Inflammatory macrophage treated with lipopolysaccharide for 1 hour (primary cell): Measurements from ENCODE around the gene CREBZF.
A peak's percentile ranks its signal among the peaks of the same experiment; 100 is the strongest.

Experiments
- DNase-seq, 2 donors: peaks; one replicate each; pipeline ENCODE4 v3.0.0-alpha.2; 2020 to 2022

CREBZF gene, protein sequence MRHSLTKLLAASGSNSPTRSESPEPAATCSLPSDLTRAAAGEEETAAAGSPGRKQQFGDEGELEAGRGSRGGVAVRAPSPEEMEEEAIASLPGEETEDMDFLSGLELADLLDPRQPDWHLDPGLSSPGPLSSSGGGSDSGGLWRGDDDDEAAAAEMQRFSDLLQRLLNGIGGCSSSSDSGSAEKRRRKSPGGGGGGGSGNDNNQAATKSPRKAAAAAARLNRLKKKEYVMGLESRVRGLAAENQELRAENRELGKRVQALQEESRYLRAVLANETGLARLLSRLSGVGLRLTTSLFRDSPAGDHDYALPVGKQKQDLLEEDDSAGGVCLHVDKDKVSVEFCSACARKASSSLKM

DNA sequence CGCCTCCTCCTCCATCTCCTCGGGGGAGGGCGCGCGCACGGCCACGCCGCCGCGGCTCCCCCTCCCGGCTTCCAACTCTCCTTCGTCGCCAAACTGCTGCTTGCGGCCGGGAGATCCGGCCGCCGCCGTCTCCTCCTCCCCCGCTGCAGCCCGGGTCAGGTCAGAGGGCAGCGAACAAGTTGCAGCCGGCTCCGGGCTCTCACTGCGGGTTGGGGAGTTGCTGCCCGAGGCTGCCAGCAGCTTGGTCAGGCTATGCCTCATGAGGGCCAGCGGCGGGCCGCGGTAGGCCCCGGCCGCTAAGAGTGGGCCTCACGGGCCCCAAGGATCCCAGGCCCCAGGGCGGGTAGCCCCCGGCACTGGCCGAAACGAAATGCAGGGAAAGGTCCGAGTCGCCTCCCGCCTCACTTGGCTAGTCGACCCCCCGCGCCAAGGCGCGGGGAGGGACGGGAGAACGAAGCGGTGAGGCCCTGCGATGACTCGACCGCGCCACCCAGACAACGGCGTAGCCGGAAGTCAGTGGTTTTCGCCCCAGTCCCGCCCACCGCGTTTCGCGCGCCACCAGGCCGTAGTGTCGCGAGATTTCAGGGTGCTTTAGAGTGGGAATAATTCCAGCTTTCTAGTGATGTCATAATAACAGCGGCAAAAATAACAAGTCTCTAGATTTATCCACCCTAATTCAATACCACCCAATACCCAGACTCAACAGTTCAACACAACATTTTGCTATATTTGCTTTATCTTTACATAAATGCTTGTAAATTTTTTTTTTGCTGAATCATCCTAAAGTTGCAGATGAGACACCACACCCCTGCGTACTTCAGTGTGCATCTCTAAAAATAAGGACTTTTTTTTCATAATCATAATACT is at the start of gene CREBZF:
CREBZF (minus strand) TSS at position 515 of the 867 bp plus-strand sequence; CDS start at position 261, 254 bp downstream.
- peak; percentile 95 to 98 for DNase-seq

DNA sequence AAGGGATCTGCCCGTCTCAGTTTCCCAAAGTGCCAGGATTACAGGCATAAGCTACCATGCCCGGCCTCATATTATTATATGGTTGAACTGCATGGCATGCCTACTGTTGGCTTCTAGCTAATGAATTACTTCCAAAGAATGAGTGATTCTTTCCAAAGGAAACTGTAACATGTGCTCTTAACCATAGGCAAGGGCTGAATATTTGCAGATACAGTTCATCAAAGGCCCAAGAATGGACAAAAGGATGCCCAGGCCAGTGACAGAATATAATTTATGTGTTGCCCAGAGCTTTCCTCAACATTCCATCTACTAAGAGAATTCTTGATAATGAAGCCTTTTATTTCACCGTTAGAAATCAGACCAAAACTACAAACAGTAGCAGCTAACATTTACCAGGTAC is 48.0 kb upstream of the CREBZF start:
- no peak for DNase-seq

DNA sequence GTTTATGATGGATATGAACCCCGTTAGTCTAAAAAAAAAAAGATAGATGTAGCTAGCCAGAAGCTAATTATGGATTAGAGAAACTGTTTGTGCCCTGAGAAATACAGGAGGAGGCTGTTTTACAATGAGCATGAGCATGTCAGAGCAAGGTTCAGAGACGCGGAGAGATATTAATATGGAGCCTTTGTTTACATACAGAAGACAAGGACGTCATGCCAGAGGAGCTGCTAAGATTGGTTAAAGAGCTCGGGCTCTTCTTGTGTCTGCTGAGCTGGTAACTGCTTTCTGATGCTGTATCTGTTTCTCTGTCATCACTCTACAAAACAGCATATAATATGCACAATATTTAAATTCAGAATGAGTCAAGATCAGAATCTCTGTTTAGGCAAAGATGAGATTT is 46.0 kb upstream of the CREBZF start:
- DNase-seq: no peak

DNA sequence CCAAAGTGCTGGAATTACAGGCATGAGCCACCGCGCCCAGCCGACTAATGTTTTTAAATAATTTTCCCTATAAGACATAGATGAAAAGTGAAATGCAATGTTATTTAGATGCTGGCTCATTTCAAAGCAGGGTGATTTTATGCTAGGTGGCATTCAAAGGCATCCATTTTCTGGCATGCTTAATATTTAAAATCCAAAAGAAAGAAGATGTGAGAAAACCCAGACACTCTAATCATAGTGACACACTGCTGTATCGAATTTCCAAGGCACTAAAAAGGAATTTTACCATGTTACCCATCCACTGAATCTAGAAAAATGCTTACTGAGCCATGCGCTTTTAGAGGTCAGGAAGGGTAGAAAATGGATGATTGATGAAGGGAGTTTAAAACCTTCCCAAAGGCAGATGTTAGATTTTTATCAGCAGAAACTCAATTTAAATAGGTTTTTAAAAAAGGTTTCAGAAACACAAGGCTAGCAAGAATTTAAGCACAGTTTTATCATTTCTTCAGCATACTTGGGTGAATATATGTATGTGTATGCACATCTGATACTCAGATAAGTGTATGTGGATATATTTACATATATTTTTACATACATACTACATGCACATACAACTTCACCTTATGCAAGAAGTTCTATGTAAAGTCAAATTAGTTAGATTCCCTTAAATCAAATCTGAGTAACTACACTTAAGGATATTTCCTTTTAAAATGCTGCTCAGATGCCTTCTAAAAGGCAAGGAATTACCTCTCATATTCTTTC is 45.2 kb upstream of the CREBZF start:
- no peak for DNase-seq

DNA sequence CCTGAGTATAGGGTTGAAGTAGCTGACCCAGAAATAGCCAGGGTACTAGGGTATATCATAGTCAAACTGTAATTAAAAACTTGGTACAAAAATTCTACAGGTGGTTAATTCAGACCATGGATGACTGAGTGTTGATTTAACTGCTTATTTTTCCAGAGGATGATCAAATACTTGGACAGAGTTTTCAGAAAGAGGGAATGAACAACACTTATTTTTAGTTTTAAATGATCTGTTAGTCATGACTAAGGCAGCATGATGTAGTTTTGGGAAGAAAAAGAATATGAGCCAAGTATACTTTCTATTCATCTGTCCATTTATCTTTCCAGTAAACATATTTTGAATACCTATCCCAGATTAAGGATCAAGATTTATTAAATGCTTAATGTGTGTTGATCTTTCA is 40.9 kb upstream of the CREBZF start:
- DNase-seq: no peak

DNA sequence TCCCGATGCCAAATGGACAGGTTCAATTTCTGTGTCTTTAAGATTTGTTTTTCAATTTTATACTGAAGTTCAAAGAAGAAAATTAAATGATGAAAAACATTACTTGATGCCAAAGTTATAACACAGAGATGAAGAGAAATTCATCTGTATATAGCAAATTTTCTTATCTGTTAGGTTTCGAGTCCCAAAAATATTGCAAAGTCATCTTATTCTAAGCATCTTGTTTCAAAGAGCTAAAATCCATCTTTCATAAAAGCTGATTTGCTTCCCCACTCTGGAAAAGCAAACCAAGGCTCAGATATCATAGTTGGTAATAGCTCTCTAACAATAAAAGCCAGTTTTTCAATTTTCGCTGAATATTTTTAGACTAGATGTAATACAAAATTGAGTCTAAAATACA is 40.0 kb upstream of the CREBZF start:
- no peak for DNase-seq

DNA sequence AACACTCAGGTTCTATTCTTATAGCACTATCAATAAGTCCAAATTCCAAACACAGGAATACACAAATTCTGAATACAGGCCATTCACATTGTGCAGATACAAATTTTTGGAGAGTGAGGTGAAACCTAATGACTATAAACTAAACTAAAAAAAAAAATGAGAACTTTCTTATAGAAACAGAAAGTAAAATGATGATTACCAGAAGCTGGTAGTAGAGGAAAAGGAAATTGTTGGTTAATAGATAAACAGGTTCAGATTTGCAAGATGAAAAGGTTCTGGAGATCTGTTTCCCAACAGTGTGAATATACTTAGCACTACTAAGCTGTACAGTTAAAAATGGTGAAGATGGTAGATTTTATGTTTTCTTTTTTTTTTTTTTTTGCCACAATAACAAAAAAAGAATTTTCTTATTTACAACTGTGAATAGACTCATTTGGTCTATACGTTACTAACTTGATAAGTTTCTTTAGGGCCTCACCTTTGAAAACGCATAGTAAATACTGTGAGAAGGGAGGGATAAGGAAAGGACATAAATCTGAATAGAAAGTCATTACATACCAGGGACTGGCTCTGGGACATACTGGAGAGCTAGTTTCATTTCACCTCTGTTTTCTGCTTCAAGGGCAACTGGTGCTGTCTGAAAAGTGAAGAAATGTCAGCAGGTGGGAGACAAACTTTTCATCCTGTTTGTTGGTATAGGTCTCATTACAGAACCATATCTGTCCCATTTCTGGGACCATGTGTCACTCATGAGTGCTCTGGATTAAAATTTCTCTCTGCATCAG is 35.2 kb upstream of the CREBZF start:
- DNase-seq: no peak

DNA sequence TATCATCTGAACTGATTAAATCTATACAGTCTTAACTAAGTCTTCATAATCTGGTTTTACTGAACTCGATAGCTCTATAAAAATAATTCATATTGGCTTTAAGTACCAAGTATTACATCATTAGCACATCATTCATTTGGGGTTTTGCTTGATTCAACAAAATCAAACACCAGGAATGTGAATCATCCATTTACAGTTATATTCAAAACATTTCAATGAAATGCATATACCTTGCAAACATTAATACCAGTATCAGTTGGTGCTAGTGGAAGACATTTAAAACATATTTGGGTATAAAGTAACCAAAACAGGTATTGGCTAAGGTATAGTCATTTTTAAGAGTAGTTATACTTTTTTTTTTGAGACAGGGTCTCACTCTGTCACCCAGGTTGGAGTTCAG is 33.3 kb upstream of the CREBZF start:
- DNase-seq: no peak

DNA sequence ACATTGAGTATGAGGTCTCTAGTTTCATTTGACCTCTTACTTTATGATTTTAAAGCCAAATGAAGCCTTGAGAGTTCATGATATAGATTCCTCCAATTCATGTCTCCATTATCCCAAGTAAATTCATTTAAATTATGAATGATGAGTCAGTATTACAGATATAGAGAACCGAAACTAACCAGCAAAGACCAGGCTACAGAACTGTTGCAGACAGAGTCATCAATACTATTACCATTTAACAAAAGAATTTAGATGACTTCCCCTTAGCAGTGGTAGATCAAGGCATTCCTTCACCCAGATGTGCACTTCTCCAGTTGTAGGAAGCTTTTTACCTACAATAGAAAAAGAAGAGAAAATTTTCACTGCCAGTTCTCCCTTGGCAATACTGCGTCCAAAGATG is 32.8 kb upstream of the CREBZF start:
- no peak for DNase-seq

DNA sequence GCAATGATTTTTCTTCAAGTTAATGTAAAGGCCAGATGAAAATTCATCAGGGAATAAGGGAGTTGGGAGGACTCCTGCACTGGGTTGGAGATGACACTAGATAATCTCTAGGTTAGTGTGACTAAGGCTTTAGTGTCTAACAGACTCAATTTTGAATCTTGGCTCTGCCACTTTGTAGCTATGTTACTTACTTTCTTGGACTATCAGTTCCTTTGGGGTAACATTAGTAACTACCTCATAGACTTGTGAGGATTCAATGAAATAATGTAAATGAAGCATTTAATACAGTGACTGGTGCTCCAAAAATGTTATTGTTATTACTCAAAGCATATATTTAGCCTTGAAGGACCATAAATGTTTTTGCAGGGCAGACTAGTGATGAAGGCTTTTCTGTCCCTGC is 30.6 kb upstream of the CREBZF start:
- no peak for DNase-seq

DNA sequence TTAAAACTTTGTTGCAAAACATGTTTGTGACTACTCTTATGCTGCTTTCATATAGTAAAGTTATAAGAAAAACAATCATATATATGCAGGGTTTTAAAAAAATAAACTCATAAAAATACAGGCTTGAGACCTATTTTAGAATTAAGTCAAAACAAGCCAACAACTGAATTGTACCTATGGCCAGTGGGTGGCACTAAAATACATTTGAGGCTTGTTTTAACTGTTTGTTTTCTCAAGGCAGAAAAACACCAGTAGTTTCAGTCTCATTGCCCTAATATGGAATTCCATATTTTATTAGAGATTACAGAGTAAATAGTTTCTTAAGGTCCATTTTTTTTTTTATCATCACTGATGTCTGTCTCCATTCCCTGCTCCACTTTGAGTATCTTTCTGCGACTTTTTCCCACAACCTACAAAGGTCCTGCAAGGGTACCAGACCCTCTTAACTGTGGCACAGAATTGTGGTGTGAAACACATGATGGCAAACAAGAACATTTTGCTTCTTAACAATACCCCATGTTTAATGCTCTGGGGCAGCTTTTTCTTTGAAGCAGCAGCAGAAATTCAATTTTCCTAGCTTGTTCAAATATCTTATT is 29.6 kb upstream of the CREBZF start:
- no peak for DNase-seq

DNA sequence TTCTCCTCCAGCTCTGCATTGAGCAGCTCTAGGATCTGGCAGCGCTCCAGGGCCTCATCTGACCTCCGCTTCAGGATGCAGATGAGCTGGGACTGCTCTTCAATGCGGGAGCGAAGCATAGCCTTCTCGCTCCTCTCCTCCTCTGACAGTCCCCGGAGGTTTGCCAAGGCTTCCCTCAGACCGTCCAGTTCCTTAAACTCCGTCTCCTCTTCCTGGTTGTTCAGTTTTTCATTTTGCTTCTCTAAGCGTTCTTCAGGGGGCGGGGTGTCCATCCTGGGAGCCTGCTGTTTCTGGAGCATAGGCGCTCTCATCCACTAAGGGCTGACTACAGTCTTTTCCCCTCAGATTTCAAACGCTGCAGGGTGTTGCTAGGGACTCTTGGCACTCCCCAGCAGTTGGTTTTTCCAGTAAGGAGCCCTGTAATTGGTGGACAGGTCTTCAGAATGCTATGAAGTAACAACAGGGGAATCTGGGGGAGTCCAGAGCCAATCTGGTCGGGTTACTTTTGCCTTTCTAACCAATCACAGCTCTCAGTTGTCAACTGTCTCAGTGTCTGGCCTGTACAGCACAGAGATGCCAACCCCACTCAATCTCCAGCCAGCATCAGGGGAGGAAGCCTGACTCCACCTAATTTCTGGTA is 21.0 kb upstream of the CREBZF start, which contains the start of gene CCDC89:
CCDC89 (minus strand) TSS at position 376 of the 640 bp plus-strand sequence; CDS start at position 311, 65 bp downstream.
- DNase-seq: no peak

DNA sequence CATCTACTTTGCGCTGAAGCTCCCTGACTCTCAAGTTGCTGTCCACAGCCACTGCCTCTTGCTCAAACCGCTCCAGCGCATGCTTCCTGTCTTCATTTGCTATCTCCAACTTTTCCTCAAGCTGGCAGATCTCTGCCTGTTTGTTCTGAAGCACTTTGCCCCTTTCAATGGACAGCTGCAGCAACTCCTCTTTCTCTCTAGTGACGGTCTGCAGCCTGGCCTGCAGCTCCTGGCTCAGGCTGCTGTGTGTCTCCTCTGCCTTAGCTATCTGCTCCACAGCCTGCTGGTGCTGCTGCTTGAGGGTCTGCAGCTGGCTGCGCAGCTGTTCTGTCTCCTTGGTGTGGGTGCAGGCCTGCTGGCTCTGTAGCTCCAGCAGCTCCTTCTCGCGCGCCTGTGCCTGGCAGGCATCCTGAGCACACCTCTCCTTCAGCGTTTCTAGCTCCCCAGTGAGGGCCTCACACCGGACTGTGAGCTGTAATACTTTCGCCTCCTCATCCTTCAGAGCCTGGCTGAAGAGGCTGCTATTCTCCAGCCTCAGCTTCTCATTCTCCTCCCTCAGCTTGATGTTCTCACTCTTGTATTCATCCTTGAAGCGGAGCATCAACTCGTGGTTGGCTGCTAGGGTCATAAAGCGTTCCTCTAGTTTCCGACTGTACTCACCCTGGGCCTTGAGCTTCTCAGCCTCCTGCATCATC is 20.3 kb upstream of the CREBZF start:
- DNase-seq: no peak

DNA sequence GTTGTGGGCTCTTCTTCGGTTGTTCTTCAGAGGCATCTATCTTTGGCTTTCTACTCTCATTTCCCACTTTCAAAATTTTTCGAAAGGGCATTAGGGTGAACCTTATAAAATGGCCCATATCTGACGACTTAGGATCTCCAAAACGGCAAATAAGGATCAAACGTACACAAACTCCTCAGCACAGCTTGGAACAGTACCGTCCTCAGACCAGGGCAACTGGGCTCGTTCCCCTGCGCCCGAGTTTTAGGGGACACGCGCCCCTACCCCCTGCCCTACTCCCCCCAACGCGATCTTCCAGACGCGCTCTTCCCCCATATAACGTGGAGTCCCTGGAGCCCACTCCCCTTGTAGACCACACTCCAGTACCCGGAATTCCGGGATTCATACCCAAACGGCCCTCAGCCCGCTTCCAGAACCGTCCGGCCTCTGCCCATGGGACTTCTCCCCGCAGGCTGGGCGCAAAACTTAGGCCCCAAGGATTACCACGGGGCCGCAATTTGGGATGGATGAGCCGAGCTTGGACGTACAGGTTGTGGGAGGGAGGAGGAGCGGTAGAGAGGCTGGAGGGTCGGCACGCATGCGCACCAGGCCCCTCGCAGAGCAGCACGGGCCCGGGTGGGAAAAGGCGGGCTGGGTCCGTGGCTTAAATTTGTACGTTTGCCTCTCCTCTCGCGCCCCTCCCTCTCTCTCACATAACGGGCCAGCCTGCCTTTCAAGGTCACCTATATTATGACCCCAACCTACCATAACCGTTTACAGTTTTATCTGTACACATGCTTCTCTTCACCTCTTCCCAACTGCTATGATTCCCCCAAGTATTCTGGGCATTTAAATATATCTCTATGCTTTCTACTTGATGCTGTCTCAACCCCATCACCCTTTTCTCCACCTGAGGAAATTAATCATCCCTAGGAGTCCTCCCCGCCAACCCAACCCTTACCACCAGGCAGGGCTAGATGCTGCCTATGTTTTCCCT is 17.7 kb upstream of the CREBZF start:
- DNase-seq: peak in 1 of 2 donors; percentile 4

DNA sequence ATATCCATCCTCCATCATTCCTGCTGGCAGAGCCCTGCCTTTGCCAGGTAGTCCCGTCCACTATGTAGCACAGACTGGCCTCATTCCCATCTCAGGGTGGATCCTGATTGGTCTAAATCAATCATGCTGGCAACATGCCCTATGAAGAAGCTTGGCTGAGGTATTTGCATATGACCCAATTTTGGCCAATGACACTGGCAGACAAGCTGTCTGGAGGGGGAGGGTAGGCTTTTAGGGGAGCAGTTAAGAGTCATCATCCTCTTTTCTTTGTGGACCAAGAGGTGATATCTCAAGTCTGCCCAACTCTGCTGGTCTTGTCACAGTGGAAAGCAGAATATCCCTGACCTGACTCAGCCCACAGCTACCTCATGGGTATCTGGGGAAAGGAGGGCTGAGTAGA is 16.0 kb upstream of the CREBZF start:
- no peak for DNase-seq

DNA sequence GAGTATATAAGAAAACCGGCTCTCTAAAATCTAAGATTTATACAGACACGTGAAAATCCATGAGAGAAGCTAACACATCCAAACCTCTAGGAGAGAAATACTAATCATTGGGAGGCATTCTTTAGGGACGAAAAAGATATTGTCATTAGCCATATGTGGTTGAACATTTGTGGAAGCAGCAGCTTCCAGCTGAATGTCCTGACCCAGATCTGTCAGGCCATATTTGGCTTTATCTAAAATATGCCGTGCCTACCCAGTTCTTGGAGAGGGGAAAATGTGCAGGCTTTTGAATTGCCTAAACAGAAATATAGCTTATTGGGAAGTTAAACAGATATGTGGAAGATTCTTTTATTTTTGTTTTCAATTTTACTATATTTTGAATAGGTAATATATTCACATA is 14.6 kb upstream of the CREBZF start:
- DNase-seq: no peak

DNA sequence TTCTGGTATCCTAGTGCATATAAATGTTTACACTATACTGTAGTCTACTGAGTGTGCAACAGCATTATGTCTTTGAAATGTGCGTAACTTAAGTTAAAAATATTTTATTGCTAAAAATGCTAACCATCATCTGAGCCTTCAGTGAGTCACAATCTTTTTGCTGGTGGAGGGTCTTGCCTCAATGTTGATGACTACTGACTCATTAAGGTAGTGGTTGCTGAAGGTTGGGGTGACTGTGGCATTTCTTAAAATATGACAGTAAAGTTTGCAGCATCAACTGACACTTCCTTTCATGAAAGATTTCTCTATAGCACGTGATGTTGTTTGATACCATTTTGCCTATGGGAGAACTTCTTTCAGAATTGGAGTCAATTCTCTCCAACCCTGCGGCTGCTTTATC is 8.5 kb upstream of the CREBZF start:
- DNase-seq: no peak

DNA sequence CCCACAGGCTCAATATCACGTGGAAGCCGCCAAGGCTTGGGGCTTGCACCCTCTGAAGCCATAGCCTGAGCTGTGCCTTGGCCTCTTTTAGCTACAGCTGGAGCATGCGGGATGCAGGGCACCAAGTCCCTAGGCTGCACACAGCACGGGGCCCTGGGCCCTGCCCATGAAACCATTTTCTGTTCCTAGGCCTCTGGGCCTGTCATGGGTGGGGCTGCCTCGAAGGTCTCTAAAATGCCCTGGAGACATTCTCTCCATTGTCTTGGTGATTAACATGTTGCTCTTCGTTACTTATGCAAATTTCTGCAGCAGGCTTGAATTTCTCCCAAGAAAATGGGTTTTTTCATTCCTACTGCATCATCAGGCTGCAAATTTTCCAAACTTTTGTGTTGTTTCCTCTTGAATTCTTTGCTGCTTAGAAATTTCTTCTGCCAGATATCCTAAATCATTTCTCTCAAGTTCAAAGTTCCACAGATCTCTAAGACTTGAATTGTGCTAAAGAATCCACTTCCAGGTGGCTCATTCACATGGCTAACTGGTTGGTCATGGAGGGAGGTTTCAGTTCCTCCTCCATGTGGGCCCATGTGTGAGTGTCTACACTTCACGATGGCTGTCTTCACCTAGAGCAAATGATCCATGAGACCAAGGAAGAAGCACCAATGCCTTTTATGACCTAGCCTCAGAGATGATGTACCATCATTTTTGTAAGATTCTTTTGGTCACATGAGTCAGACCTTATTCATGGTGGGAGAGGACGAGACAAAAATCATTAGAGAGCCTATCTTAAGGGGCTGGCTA is 7.4 kb upstream of the CREBZF start:
- no peak for DNase-seq
